HG03469 (cell line): Measurements from ENCODE around the gene SCFD2.
"Not testable (repeated sequence)": the region's sequence is repeated elsewhere in the genome, so short reads cannot be mapped to it uniquely, and the experiment has no call there.

Source experiments
- ATAC-seq: cut with Tn5 transposase; IDR thresholded peaks from one replicate; pipeline ENCODE4 v1.9.1; 2021; ENCODE audit warnings: mild to moderate bottlenecking, moderate library complexity, moderate number of reproducible peaks; ENCODE audit not compliant: unreplicated experiment

Gene SCFD2

GRCh38 chr4:53346920-53347852 lies 18.7 kb downstream of the SCFD2 start:
- no peak for ATAC-seq

GRCh38 chr4:53346392-53346791 lies 19.5 kb downstream of the SCFD2 start:
- not testable (repeated sequence) for ATAC-seq

DNA sequence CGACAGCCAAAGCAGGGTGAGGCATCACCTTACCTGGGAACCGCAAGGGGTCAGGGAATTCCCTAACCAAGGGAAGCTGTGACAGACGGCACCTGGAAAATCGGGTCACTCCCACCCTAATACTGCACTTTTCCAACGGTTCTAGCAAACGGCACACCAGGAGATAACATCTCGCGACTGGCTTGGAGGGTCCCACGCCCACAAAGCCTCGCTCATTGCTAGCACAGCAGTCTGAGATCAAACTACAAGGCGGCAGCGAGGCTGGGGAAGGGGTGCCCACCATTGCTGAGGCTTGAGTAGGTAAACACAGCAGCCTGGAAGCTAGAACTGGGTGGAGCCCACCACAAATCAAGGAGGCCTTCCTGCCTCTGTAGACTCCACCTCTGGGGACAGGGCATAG lies 25.7 kb downstream of the SCFD2 start:
- ATAC-seq = not testable (repeated sequence)

DNA sequence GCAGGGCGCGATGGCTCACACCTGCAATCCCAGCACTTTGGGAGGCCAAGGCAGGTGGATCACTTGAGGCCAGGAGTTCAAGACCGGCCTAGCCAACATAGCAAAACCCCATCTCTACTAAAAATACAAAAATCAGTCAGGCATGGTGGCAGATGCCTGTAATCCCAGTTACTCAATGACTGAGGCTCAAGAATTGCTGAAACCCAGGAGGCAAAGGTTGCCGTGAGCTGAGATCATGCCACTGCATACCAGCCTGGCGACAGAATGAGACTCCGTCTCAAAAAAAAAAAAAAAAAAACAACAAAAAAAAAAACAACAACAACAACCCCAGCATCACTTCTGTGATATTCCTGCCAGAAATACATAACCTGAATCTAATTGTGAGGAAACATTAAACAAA lies 30.9 kb downstream of the SCFD2 start:
- not testable (repeated sequence) for ATAC-seq

- no peak for ATAC-seq
Measured at GRCh38 chr4:53326535-53326934, 39.3 kb downstream of the SCFD2 start.

GRCh38 chr4:53322696-53323095 lies 43.2 kb downstream of the SCFD2 start:
- ATAC-seq = no peak

- ATAC-seq = no peak
Measured at GRCh38 chr4:53321984-53322289, 43.9 kb downstream of the SCFD2 start.

DNA sequence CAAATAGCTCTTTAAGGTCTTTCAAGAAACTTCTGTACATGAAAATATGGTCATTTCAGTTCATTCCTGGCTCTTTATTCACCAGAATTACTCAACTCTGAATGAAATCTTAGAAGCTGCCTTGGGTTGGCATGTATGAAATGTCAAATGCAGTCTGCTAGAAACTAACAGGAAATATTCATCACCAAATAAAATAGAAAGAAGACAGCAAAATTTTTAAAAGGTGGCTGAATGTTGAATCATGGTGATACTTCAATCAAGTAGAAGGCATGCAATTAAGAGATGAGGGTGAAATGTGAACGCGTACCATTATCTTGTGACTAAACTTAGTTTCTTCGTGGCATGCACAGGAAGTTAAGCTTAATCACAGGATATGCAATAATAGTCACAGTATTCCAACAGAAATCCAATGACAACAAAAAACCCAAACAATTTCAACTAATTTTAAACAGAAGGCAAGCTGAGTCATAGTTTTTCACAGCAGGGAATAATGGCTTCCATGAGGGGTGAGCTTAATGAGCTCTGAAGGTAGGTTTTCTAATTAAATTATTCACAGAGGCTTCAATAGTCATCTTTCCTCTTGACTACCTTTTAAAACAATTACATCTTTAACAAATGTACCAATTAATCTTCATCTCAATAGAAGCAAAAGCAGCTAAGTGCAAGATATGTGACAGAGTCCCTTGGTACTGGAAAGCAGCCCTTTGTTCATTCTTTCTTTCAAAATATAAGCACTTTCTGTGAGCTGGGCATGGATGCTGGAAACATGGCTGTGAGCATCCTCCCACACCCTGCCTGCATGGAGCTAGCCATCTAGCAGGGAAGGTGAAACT lies 44.5 kb downstream of the SCFD2 start:
- no peak for ATAC-seq

GRCh38 chr4:53315300-53315699 lies 50.6 kb downstream of the SCFD2 start:
- ATAC-seq = no peak

GRCh38 chr4:53314252-53314651 lies 51.6 kb downstream of the SCFD2 start:
- no peak for ATAC-seq

- ATAC-seq = no peak
Measured at GRCh38 chr4:53313510-53313909, 52.4 kb downstream of the SCFD2 start.

GRCh38 chr4:53309321-53310040 lies 56.4 kb downstream of the SCFD2 start:
- ATAC-seq = no peak

GRCh38 chr4:53307819-53308780 lies 57.8 kb downstream of the SCFD2 start:
- ATAC-seq = no peak

DNA sequence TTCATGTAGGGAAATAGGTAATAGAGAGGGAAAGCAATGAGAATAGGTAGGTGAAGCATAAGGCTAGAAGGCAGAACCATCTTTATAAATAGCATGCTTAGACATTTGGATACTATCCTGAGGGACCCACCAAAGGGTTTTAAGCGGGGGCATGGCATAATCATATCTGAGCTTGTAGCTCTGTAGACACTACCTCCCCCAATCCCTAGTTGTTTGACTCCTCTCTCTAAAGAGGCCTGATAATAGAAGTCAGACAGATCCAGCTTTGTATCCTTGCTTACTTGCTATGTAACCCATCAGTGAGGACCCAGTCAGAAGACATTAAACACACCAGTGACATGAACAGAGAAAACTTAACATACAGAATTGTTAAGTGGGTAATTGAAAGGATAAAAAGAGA lies 58.7 kb downstream of the SCFD2 start:
- ATAC-seq = no peak

DNA sequence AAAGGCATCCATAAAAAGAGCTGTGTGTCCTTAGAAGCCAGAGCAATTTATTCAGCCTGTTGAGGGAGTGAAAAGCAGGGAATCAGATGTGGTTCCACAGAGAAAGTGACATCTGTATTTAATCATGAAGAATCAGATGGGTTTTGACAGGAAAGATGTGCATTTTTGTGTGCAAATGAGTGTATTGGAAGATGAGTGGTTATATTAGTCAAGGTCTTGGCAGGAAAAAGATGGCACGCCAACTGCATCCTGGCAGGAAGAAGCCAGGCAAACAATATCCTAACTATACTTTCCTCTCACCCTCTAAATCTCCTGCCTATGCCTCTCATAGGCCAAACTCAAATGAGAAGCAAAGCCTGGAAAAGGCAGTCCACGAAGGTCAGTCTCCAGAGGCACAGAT lies 59.1 kb downstream of the SCFD2 start:
- ATAC-seq = no peak

GRCh38 chr4:53292209-53292608 lies 73.7 kb downstream of the SCFD2 start:
- ATAC-seq = not testable (repeated sequence)

GRCh38 chr4:53281438-53281837 lies 84.4 kb downstream of the SCFD2 start:
- no peak for ATAC-seq

GRCh38 chr4:53280846-53281245 lies 85.0 kb downstream of the SCFD2 start:
- ATAC-seq = no peak

DNA sequence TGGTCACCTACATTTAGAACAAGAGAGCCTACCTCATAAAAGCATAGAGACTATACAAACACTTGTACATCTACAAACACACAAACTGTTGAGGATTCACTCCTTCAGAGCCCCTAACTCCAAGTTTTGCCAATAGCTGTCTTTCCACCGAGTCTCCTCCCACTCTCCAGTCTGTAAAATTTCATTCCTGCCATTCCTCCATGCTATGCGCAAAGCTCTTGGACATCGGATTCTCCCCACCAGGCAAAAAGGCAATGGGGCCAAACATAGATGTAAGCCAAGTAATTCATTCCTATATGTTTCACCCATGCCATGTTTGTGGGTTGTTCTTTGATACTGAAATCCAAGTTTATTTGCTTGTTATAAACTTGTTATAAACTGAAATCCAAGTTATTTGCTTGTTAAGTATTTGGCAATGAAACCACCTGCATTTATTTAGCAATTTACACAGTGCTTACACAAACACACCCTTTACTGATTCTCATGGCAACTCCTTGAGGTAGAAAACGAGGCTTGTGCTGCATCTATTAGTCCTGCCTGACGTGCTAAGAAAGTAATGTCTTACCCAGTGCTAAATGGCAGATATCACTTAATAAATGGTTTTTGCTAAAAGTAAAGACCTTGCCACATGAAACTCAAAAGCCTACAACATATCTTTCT lies 91.1 kb downstream of the SCFD2 start:
- no peak for ATAC-seq

DNA sequence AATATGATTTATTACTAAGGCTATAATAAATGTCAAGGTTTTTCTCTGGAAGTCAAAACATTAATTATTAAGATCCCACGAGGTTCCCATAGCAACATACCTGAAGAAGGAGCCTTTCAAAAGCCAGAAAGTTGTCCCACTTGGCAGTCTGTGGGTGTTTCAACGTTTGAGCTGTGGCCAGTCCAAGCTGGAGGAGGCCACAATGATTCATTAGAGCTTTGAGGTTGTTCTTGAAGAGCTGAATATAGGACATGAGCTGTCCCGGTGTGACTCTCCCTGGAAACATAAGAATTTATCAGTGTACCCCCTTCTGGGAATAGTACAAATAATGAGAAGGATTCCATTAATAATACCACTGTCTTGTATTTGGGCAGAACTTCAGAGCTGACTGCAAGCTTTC lies 92.1 kb downstream of the SCFD2 start:
- ATAC-seq = no peak
